IPS DF 6.9 (cell line): ENCODE data around the gene E2F3.
"Not testable (repeated sequence)": the region's sequence is repeated elsewhere in the genome, so short reads cannot be mapped to it uniquely, and the experiment has no call there.

Source experiments
- DNase-seq: peaks from one replicate; pipeline ENCODE4 v3.0.0-alpha.2; 2013; ENCODE audit warnings: low read depth, low spot score
- H3K27ac ChIP-seq: one replicate; pipeline ENCODE4 v1.5.1; 2013; ENCODE audit warnings: low read length, control low read depth
- H3K27me3 ChIP-seq: 2 replicates; pipeline ENCODE4 v1.6.1; 2013; ENCODE audit warnings: mild to moderate bottlenecking, low read length; ENCODE audit not compliant: control insufficient read depth, insufficient read depth
- H3K36me3 ChIP-seq: 2 replicates; pipeline ENCODE4 v1.6.1; 2013; ENCODE audit warnings: low read length; ENCODE audit not compliant: control insufficient read depth, insufficient read depth
- H3K4me1 ChIP-seq: 2 replicates; pipeline ENCODE4 v1.6.1; 2013; ENCODE audit warnings: low read length; ENCODE audit not compliant: control insufficient read depth, insufficient read depth
- H3K4me3 ChIP-seq: 2 replicates; pipeline ENCODE4 v1.5.1; 2013; ENCODE audit warnings: mild to moderate bottlenecking, low read length
- H3K9me3 ChIP-seq: 2 replicates; pipeline ENCODE4 v1.6.1; 2013; ENCODE audit warnings: low read length, inconsistent platforms; ENCODE audit not compliant: control insufficient read depth, insufficient read depth
- WGBS: extraction: QIAGEN DNeasy Blood & Tissue Kit; methylation state at CpG from one replicate; pipeline ENCODE4 v1.1.7; 2013; ENCODE audit warnings: mixed read lengths, missing lambda C conversion rate; ENCODE audit not compliant: insufficient read length, insufficient coverage; 5-methylcytosine and 5-hydroxymethylcytosine counted together

E2F3 gene

DNA sequence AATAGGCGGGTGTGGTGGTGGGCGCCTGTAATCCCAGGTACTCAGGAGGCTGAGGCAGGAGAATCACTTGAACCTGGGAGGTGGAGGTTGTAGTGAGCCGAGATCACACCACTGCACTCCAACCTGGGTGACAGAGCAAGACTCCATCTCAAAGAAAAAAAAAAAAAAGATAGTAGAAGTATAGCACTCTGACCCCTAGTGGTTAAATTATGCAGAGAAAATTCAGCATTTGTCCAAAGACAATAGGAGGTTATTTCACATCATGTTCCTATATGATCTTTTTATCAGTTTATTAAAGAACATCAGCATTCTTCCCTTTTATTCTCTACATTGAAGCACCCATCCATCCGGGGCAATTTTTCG is 127.4 kb downstream of the E2F3 start:
- not testable (repeated sequence) for H3K4me1 ChIP-seq, DNase-seq, H3K36me3 ChIP-seq, H3K27me3 ChIP-seq, H3K9me3 ChIP-seq, H3K4me3 ChIP-seq, H3K27ac ChIP-seq
- no CpG with 5 or more reads among the region's 5 CpGs for WGBS

GRCh38 chr6:20532881-20533280 is 131.2 kb downstream of the E2F3 start:
- Histone ChIP-seq H3K9me3 (no peaks in the 10 kb centered on the region), H3K4me1 (no peaks in the 10 kb centered on the region), H3K4me3 (no peak overlapping the region), H3K27me3 (no peaks in the 10 kb centered on the region), H3K27ac (no peak overlapping the region), H3K36me3 (no peaks in the 10 kb centered on the region)
- no peak for DNase-seq
- no CpG with 5 or more reads among the region's 1 CpG for WGBS

- H3K4me3 ChIP-seq, result no peak overlapping the region; the same call in 1 of the 2 replicates
- H3K4me1 ChIP-seq, result no peaks in the 10 kb centered on the region
- H3K27me3 ChIP-seq, result no peaks in the 10 kb centered on the region
- H3K27ac ChIP-seq, result no peak overlapping the region
- DNase-seq, result no peak
- no peaks in the 10 kb centered on the region for H3K36me3 ChIP-seq
- H3K9me3 ChIP-seq, result no peaks in the 10 kb centered on the region
- WGBS, result no CpG with 5 or more reads among the region's 6 CpGs
These were observed 132.1 kb downstream of the E2F3 start for GRCh38 chr6:20533746-20534294.

- H3K27ac ChIP-seq, result no peak within 1 kb of the TSS
- WGBS, result no CpG with 5 or more reads among the region's 31 CpGs
- no peaks in the 10 kb centered on the region for H3K4me1 ChIP-seq
- peak within 1 kb of the TSS; percentile 86 for H3K4me3 ChIP-seq
- H3K9me3 ChIP-seq, result no peaks in the 10 kb centered on the region
- H3K27me3 ChIP-seq, result no peaks in the 10 kb centered on the region
- H3K36me3 ChIP-seq, result no peaks in the 10 kb centered on the region
- DNase-seq, result peak; percentile 61
These were observed 132.9 kb downstream of the E2F3 start, which contains the start of gene CDKAL1 for GRCh38 chr6:20534295-20535262. Gene CDKAL1 (plus strand): TSS chr6:20534457. CDS start chr6:20546351, 11,894 bp downstream.

DNA sequence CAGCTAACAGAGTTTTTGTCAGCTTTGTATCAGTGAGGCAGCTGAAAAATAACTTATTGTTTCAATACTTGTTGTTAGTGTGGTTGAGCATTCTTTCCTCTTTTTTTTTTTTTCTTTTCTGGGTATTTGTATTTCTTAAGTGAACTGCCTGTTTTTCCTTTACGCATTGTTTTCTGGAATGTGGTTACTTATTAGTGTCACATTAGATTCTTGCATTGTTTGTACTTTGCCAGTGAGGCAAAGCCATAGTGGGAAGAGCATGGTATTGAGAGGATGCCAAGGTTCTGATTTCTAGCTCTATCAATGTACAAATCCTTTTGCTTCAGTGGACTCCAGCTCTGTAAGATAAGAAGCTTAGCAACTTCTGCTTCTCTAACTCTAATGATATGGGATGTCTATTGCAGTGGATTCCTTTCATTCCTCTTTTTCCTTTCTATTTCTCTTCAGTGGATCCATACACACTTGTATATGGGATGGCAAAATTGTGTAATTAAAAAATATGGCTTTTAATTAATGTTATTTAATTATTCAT is 136.5 kb downstream of the E2F3 start:
- no peaks in the 10 kb centered on the region for H3K27me3 ChIP-seq
- H3K36me3 ChIP-seq, result no peaks in the 10 kb centered on the region; the same call in 1 of the 2 replicates
- WGBS, result no CpG with 5 or more reads among the region's 1 CpG
- H3K27ac ChIP-seq, result no peak overlapping the region
- no peak for DNase-seq
- H3K4me1 ChIP-seq, result no peaks in the 10 kb centered on the region
- H3K9me3 ChIP-seq, result no peaks in the 10 kb centered on the region
- no peak overlapping the region for H3K4me3 ChIP-seq

GRCh38 chr6:20538907-20539306 is 137.2 kb downstream of the E2F3 start:
- Histone ChIP-seq H3K4me3 (no peak overlapping the region), H3K27me3 (no peaks in the 10 kb centered on the region), H3K27ac (no peak overlapping the region), H3K36me3 (no peaks in the 10 kb centered on the region; the same call in 1 of the 2 replicates), H3K9me3 (no peaks in the 10 kb centered on the region), H3K4me1 (no peaks in the 10 kb centered on the region)
- no peak for DNase-seq
- WGBS, result 100% methylated on average over 2 of the region's 4 CpGs

DNA sequence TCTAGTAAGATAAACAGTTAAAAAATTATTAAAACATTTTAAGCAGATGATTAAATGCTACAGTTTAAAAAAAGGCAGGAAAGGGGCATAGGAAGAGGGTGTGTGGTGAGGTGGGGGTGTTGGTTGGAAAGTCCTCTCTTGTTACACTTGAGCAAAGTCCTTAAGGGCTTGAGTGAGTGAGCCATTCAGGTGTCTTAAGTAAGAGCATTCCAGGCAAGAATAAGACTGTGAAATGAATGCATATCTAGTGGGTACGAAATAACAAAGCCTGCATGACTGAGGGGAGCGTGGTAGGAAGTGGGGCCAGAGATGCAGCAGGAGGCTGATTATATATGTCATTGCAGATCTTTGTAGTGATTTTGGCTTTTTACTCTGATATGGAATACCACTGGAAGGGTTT is 137.7 kb downstream of the E2F3 start:
- Histone ChIP-seq H3K4me1 (no peaks in the 10 kb centered on the region), H3K4me3 (no peak overlapping the region), H3K27me3 (no peaks in the 10 kb centered on the region), H3K27ac (no peak overlapping the region), H3K9me3 (no peaks in the 10 kb centered on the region), H3K36me3 (no peaks in the 10 kb centered on the region; the same call in 1 of the 2 replicates)
- WGBS, result no CpG with 5 or more reads among the region's 2 CpGs
- DNase-seq, result no peak

DNA sequence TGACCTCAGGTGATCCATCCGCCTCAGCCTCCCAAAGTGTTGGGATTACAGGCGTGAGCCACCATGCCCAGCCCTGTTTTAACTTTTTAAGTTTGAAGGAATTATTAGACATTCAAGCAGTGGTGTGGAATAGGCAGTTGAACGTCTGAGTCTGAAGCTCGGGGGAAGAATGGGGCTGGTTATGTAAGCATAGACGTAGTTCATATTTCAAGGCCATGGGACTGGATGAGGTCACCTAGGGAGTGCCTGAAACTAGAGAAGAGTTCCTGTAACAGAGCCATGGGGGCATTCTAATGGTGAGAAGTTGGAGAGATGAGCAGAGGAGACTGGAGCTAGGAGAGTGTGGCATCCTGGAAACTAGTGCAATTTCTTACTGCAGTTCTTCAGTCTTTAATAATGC is 139.0 kb downstream of the E2F3 start:
- Histone ChIP-seq H3K27me3 (no peaks in the 10 kb centered on the region), H3K27ac (no peak overlapping the region), H3K9me3 (no peaks in the 10 kb centered on the region), H3K4me1 (no peaks in the 10 kb centered on the region), H3K4me3 (no peak overlapping the region), H3K36me3 (no peaks in the 10 kb centered on the region; the same call in 1 of the 2 replicates)
- DNase-seq, result no peak
- no CpG with 5 or more reads among the region's 5 CpGs for WGBS

GRCh38 chr6:20541382-20541781 is 139.7 kb downstream of the E2F3 start:
- no peak for DNase-seq
- no peak overlapping the region for H3K27ac ChIP-seq
- H3K36me3 ChIP-seq, result no peaks in the 10 kb centered on the region; the same call in 1 of the 2 replicates
- no peak overlapping the region for H3K4me3 ChIP-seq
- no CpG with 5 or more reads among the region's 6 CpGs for WGBS
- no peaks in the 10 kb centered on the region for H3K9me3 ChIP-seq
- H3K4me1 ChIP-seq, result no peaks in the 10 kb centered on the region
- H3K27me3 ChIP-seq, result no peaks in the 10 kb centered on the region

DNA sequence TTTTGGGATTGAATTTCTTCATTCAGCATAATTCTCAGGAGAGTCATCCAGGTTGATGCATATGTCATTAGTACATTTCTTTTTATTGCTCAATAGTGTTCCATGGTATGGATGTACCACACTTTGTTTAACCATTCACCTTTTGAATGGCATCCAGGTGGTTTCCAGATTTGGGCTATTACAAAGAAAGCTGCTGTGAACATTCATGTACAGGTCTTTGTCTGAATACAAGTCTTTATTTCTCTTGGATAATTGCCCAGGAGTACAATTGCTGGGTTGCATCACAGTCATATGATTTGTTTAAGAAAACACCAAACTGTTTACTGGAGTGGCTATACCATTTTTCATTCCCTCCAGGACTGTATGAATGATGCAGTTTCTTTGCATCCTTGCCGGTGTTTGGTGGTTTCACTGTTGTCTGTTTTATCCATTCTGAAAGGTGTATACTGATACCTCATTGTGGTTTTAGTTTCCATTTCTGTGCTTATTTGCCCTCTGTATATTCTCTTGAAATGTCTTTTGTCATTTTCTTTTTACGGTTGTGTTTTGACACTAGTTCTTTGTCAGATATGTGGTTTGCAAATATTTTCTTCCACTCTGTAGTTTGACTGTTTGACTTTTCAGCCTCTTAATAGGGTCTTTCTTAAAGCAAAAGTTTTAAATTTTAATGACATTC is 141.4 kb downstream of the E2F3 start:
- Histone ChIP-seq H3K4me3 (no peak overlapping the region), H3K9me3 (no peaks in the 10 kb centered on the region), H3K27ac (no peak overlapping the region), H3K27me3 (no peaks in the 10 kb centered on the region), H3K4me1 (no peaks in the 10 kb centered on the region), H3K36me3 (no peaks in the 10 kb centered on the region; the same call in 1 of the 2 replicates)
- no peak for DNase-seq
- WGBS, result no CpG with 5 or more reads among the region's 2 CpGs
